AML-193 (cell line): ENCODE measurements around the gene MEN1.

ENCODE experiments used
- DNase-seq, 2 experiments: peaks; one replicate each; lab custom pipeline; 2025; lab: John Stamatoyannopoulos, UW

MEN1 gene

DNA sequence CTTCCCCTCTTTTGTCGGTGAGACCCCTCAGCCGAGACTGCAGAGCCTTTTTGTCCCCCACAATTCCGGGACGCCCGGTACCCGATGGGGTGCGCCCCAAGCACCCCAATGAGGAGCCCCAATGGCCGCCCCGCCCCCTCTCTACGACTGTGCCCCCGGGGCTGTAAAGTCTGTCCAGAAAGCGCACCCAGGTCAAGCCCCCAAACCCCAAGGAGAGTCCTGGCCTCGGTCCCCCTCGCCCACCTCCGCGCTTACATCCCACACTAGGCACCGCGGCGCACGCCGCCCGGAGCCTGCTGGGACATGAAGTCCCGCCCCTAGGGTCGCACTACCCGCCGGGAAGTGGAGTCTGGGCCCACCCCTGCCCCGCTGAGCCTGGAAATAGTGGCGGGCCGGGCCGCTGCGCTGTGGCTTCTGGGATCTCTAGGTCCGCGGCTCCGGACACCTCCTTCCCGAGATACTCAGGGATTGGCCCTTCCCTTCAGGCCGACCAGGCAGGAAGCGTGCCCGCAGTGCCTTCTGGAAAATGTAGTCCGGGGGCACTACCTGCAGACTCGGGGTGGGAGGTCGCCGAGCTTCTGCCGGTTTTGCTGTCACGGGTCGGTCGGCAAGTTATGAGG is at the start of gene MEN1:
MEN1 (minus strand) TSS at position 281 of the 620 bp plus-strand sequence. CDS start 442 bp downstream, outside the sequence.
- peak; percentile 89 to 91 for DNase-seq

GRCh38 chr11:64859542-64860414 is 49.4 kb upstream of the MEN1 start:
- DNase-seq: peak; percentile 90 to 91

DNA sequence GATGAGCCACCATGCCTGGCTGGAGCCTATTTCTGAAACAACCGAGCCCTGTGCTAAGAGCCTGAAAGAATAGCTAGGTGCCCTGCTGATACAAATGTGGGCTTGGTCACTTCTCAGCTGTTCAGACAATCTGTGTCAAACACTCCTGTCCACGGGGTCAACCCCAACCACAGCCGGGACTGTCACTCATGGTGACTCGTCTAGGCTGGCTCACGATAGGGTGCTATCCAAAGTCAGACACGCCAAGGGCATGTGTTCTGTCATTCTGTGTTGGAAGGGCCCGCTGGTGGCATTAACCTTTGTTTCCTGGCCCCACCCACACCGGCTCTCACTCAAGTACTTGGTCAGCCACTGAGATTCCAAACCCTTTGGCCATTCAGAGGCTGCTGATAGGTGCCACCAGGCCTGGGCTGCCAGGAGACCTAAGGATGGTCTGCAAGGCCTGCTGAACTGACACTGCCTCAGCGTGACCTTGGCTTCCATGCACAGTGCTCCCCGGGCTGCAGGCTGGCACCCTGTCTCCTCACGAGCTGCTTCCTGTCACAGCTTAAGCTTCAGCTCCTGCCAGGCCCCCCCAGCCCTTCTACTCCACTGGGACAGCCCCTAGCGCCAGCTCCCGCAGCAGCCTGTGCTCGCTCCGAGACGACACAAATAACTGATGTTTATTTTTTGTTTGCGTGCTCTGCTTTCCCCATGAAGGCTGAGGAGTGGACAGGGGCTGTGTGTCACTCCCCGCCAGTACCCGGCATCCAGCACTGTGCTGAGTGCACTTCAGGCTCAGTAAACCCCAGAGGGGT is 48.3 kb upstream of the MEN1 start:
- DNase-seq: no peak

DNA sequence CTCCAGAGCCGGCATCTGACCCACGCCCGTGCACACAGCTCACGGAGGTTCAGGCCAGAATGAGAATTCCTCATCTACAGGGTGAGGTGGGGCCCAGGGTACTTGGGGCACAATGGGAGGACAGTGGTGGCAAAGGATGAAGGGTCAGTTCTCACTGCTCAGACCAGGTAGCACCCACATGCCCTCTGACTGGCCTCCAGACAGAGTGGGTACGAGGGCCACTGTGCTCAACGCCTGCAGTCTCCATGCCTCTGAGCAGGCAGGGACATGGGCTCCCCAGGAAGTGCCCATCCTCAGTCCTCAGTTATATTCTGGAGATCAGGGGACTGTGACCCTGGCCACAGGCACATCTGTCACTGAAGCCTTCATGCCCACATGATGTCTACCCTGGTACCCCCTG is 47.1 kb upstream of the MEN1 start:
- no peak for DNase-seq

DNA sequence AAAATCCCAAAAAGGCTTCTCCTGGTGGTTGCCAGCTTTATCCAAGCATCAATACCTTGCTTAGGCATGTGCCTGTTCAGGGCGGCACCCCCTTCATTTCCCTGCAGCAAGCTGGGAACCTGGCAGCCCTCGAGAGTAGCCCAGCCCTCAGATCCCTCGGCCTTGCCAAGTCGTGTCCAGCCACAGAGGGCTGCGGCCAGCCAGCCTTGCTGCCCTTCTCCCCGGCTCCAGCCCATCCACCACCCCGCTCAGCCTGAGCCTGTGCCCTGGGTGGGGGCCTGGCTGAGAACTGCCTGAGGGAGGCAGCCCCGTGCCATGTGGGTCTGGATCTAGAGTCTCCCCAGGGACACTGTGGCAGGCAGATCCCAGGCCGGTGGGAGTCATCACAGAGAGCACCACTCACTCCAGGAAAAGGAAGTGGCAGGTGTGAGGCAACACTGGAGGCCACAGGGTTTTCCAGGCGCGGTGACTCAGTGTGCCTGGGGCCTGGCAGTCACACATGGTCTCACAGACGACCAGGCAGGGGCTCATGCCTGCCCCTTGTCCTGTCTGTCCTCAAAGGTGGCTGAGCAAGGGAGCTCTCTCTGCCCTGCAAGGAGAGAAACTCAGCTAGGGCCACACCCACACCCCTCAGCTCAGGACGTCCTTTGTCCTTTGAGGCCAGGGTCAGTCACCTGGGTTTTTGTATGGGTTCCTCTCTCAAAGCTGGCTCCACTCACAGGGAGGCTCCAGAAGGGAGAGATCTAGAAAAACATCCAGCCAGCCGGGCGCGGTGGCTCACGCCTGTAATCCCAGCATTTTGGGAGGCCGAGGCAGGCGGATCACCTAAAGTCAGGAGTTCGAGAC is 46.3 kb upstream of the MEN1 start:
- DNase-seq: peak; percentile 46 to 70

GRCh38 chr11:64855596-64856304 is 45.4 kb upstream of the MEN1 start:
- DNase-seq: no peak

- no peak for DNase-seq
Observed at GRCh38 chr11:64854534-64855502, 44.5 kb upstream of the MEN1 start.

GRCh38 chr11:64854157-64854533 is 43.8 kb upstream of the MEN1 start:
- DNase-seq: no peak

- no peak for DNase-seq
Observed at GRCh38 chr11:64853709-64854108, 43.4 kb upstream of the MEN1 start.

GRCh38 chr11:64852804-64853509 is 42.6 kb upstream of the MEN1 start:
- no peak for DNase-seq

DNA sequence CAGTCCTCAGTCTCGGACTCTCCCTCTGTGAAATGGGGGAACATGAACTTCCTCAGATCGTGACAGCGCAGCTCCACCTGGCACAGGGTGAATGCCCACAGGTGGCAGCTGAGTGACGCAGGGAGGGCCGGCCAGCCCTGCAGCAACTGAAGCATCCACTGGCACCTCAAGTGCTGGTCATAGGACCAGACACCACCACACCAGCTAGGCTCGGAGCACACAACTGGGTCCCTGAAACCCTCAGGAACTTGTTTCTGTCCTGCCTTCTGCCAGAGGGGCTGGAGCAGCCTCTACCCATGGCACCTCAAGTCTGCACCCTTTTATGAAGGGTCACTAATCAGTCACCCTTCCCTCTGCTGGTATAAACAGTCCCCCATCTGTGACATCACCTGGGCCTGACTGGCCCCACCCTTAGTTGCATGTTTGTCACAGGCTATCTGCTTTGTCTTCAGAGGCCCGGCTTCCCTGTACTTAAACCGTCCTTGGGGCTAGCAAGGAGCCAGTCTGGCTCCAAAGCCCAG is 41.5 kb upstream of the MEN1 start:
- DNase-seq: no peak

- no peak for DNase-seq
Observed at GRCh38 chr11:64850979-64851567, 40.7 kb upstream of the MEN1 start.

GRCh38 chr11:64849598-64850356 is 39.4 kb upstream of the MEN1 start:
- no peak for DNase-seq

- DNase-seq: no peak
Observed at GRCh38 chr11:64848826-64849597, 38.7 kb upstream of the MEN1 start.

GRCh38 chr11:64848214-64848825 is 38.0 kb upstream of the MEN1 start:
- no peak for DNase-seq

DNA sequence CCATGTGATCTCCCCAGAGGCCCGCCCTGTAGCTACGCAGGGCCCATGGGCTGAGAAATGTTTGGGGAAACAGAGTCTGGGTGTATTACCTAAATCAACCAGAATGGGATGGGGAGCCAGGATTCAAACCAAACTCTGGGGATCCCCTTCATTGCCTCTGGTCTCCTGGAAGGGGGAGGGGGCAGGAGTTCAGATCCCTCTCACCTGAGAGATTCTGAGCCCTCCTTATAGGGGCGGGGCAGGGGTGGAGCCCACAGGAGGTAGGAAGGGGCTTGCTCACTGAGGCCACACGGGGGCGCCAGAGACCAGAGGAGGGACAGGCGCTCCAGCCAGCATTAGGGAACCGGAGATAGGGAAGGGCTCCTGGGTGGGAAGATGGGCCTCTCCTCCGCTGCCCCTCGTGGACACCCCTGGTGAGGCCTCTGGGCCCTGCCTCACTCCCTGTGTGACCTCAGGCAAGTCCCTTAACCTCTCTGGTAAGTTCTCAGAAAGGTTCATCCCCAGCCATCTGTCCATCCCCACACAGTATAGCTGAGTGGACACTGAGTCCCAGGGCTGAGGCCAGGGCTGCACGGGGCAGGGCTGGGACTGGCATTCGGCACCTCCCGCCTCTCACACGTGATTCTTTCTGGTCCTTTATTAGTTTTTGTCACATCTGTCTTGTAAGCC is 36.8 kb upstream of the MEN1 start:
- peak; percentile 73 to 76 for DNase-seq
